HG02973 (cell line): ENCODE measurements around the gene SBK2.
"Not testable (repeated sequence)": the region's sequence is repeated elsewhere in the genome, so short reads cannot be mapped to it uniquely, and the experiment has no call there.

Experiments
- ATAC-seq: cut with Tn5 transposase; IDR thresholded peaks from one replicate; pipeline ENCODE4 v1.9.1; 2021; ENCODE audit warnings: moderate library complexity; ENCODE audit not compliant: unreplicated experiment

Gene SBK2, protein sequence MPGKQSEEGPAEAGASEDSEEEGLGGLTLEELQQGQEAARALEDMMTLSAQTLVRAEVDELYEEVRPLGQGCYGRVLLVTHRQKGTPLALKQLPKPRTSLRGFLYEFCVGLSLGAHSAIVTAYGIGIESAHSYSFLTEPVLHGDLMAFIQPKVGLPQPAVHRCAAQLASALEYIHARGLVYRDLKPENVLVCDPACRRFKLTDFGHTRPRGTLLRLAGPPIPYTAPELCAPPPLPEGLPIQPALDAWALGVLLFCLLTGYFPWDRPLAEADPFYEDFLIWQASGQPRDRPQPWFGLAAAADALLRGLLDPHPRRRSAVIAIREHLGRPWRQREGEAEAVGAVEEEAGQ

DNA sequence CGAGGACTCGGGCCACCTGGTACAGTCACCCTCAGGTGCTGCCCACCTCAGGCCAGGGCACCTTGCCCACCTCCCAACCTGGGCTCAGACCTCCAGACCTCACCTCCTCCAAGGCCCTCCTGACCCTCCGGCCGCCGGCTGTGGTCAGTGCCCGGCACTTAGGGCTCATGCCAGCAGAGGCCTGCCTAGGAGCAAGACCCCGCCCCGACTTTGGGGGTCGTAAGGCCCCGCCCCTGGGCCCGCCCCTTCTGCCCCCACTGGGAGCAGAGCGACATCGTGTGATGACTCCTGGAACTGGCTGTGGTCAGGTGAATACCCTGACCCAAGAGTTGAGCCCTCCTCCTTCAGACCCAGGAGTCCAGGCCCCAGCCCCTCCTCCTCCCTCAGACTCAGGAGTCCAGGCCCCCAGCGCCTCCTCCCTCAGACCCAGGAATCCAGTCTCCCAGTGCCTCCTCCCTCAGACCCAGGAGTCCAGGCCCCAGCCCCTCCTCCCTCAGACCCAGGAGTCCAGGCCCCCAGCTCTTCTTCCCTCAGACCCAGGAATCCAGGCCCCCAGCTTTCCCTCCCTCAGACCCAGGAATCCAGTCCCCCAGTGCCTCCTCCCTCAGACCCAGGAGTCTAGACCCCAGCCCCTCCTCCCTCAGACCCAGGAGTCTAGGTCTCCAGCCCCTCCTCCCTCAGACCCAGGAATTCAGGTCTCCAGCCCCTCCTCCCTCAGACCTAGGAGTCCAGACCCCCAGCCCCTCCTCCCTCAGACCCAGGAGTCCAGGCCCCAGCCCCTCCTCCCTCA, at the start of gene SBK2:
Gene SBK2 (minus strand): TSS at position 183 of the 790 bp plus-strand sequence. CDS start 839 bp downstream, outside the sequence.
- no peak for ATAC-seq

DNA sequence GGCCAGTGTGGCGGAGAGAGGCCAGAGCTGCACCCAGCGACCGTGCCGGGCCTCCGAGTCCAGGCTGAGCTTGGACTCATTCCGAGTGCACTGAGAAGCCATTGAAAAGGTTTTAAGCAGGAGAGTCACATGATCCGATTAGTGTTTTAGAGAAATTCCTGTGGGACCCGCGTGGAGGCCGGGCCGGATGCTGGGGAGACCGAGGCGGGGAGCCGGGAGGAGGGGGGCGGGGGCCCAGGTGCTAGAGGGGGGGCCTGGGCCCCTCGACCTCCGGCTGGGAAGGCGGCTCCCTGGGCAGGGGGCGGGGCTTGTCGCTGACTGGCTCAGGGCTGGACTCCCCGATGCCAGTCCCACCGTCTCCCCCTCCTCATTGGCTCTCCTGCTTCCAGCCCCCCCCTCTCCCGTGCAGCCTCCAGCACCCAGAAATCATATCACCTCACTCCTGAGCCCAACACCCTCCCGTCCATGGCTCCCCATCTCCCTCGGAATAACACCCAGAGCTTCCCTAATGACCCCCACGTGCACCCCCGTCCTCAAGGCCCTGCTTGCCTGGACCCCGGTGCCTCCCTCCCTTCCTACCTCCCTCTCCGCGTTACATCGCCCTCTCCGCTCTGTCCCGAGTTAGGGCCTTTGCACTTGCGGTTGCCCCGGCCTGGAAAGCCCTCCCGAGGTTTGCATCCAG, 48.9 kb upstream of the SBK2 start:
- no peak for ATAC-seq

DNA sequence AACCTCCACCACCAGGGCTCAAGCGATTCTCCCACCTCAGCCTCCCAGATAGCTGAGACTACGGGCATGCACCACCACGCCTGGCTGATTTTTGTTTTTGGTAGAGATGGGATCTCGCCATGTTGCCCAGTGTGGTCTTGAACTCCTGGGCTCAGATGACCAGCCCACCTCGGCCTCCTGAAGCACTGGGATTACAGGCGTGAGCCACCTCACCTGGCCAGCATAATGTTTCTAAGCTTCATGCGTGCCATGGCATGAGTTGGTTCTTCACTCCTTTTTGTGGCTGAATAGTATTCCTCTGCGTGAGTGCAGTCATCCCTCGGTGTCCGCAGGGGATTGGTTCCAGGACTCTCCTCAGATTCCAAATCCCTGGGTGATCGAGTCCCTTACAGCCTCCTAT, 47.9 kb upstream of the SBK2 start:
- ATAC-seq = no peak

DNA sequence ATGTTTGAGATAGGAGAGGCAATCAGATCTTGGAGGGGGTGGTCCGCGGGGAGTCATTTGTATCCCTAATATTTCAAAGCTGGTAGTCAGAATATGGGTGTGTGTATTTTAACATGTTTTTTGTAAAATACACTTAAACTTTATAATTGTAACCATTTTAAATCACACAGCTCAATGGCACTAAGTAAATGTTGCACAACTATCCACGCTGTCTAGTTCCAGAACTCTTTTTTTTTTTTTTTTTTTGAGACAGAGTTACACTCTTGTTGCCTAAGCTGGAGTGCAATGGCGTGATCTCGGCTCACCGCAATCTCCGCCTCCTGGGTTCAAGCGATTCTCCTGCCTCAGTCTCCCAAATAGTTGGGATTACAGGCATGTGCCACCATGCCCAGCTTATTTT, 47.0 kb upstream of the SBK2 start:
- not testable (repeated sequence) for ATAC-seq

DNA sequence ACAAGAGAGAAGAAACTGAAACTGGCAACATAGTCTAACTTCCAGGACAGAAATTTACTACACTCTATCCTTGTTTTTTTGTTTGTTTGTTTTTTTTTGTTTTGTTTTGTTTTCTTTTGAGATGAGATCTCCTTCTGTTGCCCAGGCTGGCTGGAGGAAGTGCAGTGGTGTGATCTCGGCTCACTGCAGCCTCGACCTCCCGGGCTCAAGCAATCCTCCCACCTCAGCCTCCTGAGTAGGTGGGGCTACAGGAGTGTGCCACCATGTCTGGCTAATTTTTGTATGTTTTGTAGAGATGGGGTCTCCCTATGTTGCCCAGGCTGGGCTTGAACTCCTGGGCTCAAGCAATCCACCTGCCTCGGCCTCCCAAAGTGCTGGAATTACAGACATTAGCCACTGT, 45.4 kb upstream of the SBK2 start:
- ATAC-seq = not testable (repeated sequence)

DNA sequence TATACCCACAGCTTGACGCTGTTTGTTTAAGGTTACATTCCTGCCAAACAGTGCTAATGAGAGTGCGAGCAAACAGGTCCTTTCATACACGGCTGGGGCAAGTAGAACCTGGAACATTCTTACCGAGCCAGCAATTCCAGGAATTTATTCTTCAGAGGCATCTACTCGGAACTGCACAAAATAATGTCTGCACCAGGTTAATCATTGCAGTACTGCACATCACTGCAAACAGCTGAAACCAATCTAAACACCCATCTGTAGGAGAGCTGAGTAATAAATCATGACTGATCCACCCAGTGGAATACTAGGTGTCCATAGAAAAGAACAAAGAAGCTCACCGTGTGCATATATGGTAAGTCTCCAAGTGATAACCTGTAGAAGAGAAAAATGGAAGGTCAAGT, 44.9 kb upstream of the SBK2 start:
- ATAC-seq = no peak

DNA sequence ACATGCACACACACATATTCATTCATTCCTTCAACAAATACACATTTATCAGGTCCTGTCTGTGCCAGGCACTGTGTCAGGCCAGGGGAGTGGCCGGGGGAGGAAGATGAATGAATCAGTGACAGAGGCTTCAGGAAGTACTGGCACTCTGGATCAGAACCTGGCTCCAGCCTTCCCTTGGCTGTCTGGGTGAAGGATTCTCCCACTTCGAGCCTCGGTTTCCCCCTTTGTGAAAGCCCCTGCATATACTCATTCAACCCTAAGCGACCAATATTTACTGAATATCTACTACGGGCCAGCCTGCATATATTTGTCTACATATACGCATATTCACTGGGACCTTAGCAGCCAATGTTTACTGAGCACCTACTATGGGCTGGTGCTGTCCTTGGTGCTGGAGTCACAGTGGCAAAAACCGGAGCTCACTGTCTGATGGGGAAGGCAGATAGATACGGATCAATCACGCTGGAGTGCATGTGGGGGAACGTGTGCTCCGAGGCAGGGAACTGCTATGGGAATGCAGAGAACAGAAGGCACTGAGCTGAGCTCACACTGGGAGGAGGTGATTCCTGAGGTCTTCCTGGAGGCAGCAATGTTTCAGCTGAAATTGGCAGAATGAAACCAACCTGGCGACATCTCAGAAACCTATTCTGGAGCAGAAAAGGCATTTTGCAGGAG, 44.4 kb upstream of the SBK2 start:
- ATAC-seq = no peak

DNA sequence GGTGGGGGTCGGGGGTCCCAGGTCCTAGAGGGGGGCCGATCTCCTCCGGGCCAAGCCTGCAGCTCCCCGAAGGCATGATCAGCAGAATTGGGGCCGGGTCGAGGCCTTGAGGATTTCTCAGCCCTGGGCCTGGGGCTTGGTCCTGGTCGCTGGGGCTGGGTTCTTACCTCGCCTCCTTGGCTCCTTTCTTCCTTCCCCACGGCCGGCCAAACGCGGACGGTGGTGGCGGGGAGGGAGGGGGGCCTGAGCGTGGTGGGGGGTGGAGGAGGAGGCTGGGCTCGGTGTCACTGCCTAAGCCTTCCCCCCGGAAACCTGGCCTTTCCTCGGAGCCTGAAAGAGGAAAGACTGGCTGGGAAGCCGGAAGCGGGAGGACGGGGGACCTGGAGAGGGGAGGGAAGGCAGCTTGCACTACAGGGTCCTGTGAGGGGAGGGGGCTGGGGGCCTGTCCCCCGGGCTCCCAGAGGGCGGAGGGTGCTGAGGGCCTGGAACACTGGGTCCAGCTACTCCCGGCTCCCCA, 43.8 kb upstream of the SBK2 start, which contains the start of gene ZNF579:
Gene ZNF579 (minus strand): TSS at position 221 of the 517 bp plus-strand sequence. CDS start 1,209 bp downstream, outside the sequence.
- no peak for ATAC-seq

DNA sequence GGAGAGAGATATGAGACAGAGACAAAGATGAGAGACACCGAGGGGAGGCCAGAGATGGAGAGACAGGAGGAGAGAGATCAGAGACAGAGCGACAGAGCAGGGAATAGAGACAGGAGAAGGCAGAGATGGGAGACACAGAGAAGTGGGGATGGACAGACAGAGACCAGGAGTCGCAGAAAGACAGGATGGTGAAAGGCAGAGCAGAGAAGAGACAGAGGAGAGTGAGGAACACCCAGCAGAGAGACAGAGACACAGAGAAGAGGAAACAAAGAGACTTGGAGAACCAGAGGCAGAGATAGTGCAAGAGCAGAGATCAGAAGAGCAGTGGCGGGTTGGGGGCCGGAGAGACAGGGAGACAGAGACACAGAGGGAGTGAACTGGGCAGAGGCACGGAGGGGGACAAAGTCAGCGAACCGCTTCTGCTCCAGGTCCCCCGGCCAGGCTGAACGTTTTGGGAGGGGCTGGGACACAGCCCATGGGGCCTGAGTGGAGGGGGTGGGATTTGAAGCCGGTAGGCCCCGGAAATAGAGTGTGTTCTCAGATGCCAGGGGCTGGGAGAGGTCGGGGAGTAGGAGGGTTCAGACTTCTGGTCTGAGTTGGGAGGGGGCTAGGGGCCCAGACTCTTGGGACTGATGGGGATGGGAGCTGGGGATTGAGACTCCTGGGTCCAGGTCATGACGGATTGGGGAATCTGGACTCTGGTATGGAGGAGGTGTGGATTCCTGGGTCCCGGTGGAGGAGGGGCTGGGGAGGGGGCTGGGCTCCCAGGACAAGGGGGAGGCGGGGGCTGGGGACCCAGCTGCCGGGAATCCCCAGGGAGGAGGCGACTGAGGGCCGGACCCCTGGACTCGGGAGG, 43.1 kb upstream of the SBK2 start:
- no peak for ATAC-seq

DNA sequence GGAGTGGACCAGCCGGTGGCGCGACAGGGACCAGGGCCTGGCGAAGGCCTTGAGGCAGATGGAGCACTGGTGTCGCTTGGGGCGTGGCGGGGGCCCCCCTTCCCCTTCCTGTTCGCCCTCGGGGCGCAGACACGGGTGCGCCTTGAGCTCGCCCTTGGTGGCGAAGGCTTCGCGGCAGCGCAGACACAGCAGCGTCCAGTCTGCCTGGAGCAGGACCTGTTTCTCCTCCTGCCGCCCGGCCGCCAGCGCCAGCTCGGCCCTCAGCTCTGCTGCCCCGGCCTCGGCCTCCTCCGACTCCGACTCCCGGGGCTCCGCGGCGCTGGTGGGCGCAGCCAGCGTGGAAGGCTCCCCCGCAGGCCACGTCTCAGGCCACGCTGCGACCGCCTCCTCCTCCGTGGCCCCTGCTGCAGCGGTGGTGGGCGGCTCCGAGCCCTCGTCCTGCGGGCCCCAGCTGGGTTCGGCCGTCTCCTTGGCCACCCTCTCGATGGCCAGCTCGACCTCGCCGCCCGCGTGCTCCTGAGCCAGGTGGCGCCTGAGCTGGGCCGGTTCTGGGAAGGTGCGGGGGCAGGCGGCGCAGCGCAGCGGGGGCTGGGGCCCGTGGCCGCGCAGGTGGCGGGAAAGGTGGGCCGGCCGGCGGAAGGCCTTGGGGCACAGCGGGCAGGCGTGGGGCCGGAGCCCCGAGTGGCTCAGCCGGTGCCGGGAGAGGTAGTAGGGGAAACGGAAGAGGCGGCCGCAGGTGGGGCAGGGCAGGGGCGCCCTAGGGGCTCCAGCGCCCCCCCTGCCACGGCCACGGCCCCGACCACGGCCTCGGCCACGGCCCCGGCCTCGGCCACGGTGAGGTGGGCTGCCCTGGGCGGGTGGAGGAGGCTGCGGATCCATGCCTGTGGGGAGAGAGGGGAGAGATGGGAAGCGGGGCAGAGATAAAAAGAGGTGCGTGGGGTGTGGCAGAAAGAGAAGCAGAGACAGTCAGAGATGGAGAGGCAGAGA, 42.1 kb upstream of the SBK2 start:
- no peak for ATAC-seq

DNA sequence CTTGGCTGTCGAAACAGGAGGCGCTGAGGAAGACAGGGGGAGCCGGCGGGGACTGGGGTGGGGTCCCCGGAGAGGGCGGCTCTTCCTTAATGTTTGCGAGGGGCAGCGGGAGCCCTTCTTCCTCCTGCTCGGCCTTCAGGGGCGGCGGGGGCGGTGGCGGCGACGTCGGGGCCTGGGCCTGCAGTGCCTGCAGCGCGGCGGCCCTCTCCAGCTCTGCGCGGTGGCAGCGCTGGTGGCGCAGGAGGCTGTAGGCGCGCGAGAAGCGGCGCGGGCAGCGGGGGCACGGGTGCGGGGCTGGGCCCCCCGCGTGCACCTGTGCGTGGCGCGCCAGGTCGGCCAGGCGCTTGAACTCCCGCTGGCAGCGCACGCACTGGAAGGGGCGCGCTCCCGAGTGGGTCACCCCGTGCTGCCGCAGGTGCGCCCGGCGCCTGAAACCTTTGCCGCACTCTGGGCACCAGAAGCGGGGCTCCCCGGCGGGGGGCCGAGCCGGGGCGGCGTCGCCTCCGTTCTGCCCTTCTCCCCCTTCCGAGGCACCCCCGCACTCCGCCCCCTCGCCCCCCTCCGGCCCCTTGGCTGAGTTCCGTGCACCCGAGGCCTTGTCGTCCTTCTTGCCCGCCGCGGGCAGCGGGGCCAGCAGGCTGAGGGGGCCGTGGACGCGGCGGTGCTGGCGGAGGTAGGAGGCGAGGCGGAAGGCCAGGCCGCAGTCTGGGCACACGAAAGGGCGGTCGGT, 41.3 kb upstream of the SBK2 start:
- no peak for ATAC-seq

DNA sequence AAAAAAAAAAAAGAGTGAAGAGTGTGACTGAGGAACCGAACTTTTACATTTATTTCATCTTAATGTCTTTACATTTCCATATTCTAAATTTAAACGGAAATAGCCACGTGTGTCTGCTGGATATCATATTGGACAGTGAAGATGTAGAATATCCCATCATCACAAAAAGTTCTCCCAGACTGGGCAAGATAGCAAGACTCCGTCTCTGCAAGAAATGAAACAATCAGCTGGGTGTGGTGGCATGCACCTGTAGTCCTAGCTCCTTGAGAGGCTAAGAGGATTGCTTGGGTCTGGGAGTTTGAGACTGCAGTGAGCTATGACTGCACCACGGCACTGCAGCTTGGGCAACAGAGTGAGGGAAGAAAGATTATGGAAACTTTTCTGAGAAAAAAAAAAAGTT, 39.8 kb upstream of the SBK2 start:
- ATAC-seq = no peak

DNA sequence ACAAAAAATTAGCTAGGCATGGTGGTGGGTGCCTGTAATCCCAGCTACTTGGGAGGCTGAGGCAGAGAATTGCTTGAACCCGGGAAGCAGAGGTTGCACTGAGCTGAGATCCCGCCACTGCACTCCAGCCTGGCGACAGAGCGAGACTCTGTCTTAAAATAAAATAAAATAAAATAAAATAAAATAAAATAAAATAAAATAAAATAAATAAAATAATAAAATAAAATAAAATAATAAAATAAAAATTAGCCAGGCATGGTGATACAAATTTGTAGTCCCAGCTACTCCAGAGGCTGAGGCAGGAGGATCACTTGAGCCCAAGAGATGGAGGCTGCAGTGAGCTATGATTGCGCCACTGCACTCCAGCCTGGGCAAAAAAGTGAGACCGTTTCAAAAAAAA, 37.0 kb upstream of the SBK2 start:
- not testable (repeated sequence) for ATAC-seq

DNA sequence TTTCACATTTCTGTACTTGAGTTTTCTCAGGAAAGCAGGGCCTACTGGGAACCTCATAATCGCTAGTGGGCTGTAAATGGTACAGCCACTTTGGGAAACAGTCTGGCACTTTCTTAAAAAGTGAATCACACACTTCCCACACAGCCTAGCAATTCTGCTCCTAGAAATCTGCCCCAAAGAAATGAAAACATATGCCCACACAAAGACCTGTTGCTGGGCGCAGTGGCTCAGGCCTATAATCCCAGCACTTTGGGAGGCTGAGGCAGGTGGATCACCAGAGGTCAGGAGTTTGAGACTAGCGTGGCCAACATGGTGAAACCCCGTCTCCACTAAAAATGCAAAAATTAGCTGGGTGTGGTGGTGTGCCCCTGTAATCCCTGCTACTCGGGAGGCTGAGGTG, 32.5 kb upstream of the SBK2 start:
- not testable (repeated sequence) for ATAC-seq

DNA sequence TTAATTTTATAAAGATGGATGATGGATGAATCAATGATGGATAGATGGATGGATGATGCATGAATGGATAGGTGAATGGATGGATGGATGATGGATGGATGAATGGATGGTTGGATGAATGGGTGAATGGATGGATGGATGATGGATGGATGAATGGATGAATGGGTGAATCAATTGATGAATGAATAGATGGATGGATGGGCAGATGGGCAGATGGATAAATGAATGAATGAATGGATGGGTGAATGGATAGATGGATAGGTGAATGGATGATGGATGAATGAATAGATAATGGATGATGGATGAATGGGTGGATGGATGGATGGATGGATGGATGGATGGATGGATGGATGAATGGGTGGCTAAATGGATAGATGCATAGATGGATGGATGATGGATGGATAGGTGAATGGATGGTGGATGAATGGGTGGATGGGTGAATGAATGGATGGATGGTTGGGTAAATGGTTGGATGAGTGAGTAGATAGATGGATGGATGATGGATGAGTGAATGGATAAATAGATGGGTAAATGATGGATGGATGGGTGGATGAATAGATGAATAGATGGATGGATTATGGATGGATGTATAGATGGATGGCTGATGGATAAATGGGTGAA, 30.9 kb upstream of the SBK2 start:
- no peak for ATAC-seq

DNA sequence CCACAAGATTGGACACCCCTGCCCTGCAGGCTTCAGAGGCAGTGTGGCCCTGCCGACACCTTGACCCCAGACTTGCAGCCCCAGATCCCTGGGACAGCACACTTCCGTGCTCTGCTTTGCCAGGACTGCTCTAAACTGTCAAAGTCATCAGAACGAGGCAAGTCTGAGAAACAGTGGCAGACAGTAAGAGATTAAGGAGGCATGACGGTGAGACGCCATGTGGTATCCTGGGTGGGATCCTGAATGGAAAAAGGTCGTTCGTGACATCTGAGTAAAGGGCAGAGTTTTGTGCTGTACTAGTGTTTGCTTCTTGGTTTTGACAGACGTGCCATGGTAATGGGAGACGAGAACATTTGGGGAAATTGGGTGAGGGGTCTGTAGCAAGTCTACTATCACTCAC, 29.9 kb upstream of the SBK2 start:
- ATAC-seq = no peak

DNA sequence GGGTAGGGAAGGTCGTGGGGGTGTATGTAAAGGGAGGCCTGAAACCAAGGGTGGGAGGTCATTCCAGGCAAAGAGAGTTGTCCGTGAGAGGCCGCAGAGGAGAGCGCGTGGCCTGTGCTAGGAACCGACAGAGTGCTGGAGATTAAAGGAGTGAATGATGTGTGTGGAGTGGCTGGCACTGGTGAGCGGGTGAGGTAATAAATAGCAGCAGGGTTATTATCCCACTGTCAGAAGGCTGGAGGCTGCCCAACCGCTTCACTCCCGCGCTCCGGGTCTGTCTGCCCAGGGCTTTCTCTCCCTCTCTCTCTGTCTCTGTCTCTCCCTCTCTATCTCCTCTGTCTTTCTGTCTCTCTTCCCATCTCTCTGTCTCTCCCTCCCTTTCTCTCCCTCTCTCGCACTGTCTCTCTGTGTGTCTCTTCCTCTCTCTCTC, 26.3 kb upstream of the SBK2 start:
- no peak for ATAC-seq

DNA sequence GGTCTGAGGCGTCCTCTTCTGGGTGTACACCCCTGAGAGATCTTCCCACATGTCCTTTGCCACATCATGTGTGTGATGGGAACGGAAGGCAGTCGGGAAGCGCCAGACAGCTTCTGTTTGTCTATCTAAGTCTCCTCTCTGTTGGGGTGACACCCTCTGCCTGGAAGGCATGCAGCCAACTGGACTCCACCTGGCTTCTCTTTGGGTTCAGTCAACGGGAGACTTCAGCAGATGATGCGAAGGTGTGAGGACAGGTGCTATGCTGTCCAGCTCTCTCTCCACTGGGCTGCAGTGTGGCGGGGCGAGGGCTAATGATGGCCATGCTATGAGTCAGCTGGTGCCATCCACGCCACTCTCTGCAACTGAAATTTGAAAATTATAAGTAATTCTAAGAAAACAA, 22.8 kb upstream of the SBK2 start:
- no peak for ATAC-seq
